ENCODE measurements around the gene WNT7A.

The WNT7A gene

GRCh38 chr3:13853978-13854296, 25.9 kb downstream of the WNT7A start:
- Histone ChIP-seq H3K27me3 (replicated peaks; ENCODE audit: control insufficient read depth, insufficient read depth, low read length) (peaks cover 2% of the 10 kb centered on the region), H3K36me3 (ENCODE audit: control insufficient read depth, insufficient read depth, low read length) (no peaks in the 10 kb centered on the region), H3K4me3 (replicated peaks; ENCODE audit: low read depth, low read length) (no peak overlapping the region)
- DNase-seq (ENCODE audit: extremely low read depth, insufficient read length): no peak
- no peak for TF ChIP-seq CTCF (IDR thresholded peaks at IDR 0.05; ENCODE audit: insufficient read depth, low read length, poor library complexity, severe bottlenecking)

GRCh38 chr3:13853256-13853977, 26.5 kb downstream of the WNT7A start:
- no peak for TF ChIP-seq CTCF (IDR thresholded peaks at IDR 0.05; ENCODE audit: insufficient read depth, low read length, poor library complexity, severe bottlenecking)
- peaks cover 2% of the 10 kb centered on the region for H3K27me3 ChIP-seq (replicated peaks; ENCODE audit: control insufficient read depth, insufficient read depth, low read length)
- H3K36me3 ChIP-seq (ENCODE audit: control insufficient read depth, insufficient read depth, low read length): no peaks in the 10 kb centered on the region
- no peak for DNase-seq (ENCODE audit: extremely low read depth, insufficient read length)
- H3K4me3 ChIP-seq (replicated peaks; ENCODE audit: low read depth, low read length): no peak overlapping the region

GRCh38 chr3:13852638-13853009, 27.2 kb downstream of the WNT7A start:
- Histone ChIP-seq H3K4me3 (replicated peaks; ENCODE audit: low read depth, low read length) (no peak overlapping the region), H3K27me3 (replicated peaks; ENCODE audit: control insufficient read depth, insufficient read depth, low read length) (peaks cover 2% of the 10 kb centered on the region), H3K36me3 (ENCODE audit: control insufficient read depth, insufficient read depth, low read length) (no peaks in the 10 kb centered on the region)
- no peak for TF ChIP-seq CTCF (IDR thresholded peaks at IDR 0.05; ENCODE audit: insufficient read depth, low read length, poor library complexity, severe bottlenecking)
- DNase-seq (ENCODE audit: extremely low read depth, insufficient read length): no peak

- Histone ChIP-seq H3K27me3 (replicated peaks; ENCODE audit: control insufficient read depth, insufficient read depth, low read length) (peaks cover 2% of the 10 kb centered on the region), H3K4me3 (replicated peaks; ENCODE audit: low read depth, low read length) (no peak overlapping the region), H3K36me3 (ENCODE audit: control insufficient read depth, insufficient read depth, low read length) (no peaks in the 10 kb centered on the region)
- TF ChIP-seq CTCF (IDR thresholded peaks at IDR 0.05; ENCODE audit: insufficient read depth, low read length, poor library complexity, severe bottlenecking): no peak
- DNase-seq (ENCODE audit: extremely low read depth, insufficient read length): no peak
Measured at GRCh38 chr3:13851997-13852637, 27.8 kb downstream of the WNT7A start.

GRCh38 chr3:13851091-13851849, 28.6 kb downstream of the WNT7A start:
- no peak overlapping the region for H3K4me3 ChIP-seq (replicated peaks; ENCODE audit: low read depth, low read length)
- H3K27me3 ChIP-seq (replicated peaks; ENCODE audit: control insufficient read depth, insufficient read depth, low read length): peaks cover 2% of the 10 kb centered on the region
- DNase-seq (ENCODE audit: extremely low read depth, insufficient read length): no peak
- no peaks in the 10 kb centered on the region for H3K36me3 ChIP-seq (ENCODE audit: control insufficient read depth, insufficient read depth, low read length)
- TF ChIP-seq CTCF (IDR thresholded peaks at IDR 0.05; ENCODE audit: insufficient read depth, low read length, poor library complexity, severe bottlenecking): no peak

Data from GM06990 (cell line).